Smooth muscle cell (in vitro differentiated cells): ENCODE data around the gene WDR11. TPM values are rescaled to one million over a fixed set of nuclear protein-coding genes. Genes with fewer than 3 reads are reported as not detected.

Source experiments
- DNase-seq: peaks from one replicate; lab custom pipeline; 2025; ENCODE audit not compliant: unreplicated experiment; lab: John Stamatoyannopoulos, UW
- H2AFZ ChIP-seq: fragments of 200-600 bp; sonication (generic); 2 replicates; pipeline ENCODE4 v1.6.0; 2016; ENCODE audit warnings: antibody characterized with exemption, low read depth, mild to moderate bottlenecking
- H3F3A ChIP-seq: fragments of 200-600 bp; sonication (generic); 2 replicates; pipeline ENCODE4 v1.6.0; 2017; ENCODE audit warnings: antibody characterized with exemption, low read depth
- H3K27ac ChIP-seq: fragments of 200-600 bp; sonication (generic); 2 replicates; pipeline ENCODE4 v1.5.1; 2016; ENCODE audit warnings: low read depth, mild to moderate bottlenecking
- H3K27me3 ChIP-seq: fragments of 200-600 bp; sonication (generic); 2 replicates; pipeline ENCODE4 v1.6.1; 2016; ENCODE audit warnings: low read depth, mild to moderate bottlenecking
- H3K36me3 ChIP-seq: fragments of 200-600 bp; sonication (generic); 2 replicates; pipeline ENCODE4 v1.5.1; 2016; ENCODE audit warnings: low read depth
- H3K4me1 ChIP-seq: fragments of 200-600 bp; sonication (generic); 2 replicates; pipeline ENCODE4 v1.5.1; 2016; ENCODE audit warnings: low read depth
- H3K4me2 ChIP-seq: fragments of 200-600 bp; sonication (generic); 2 replicates; pipeline ENCODE4 v1.6.0; 2016; ENCODE audit warnings: mild to moderate bottlenecking
- H3K4me3 ChIP-seq: fragments of 200-600 bp; sonication (generic); 2 replicates; pipeline ENCODE4 v1.5.1; 2016; ENCODE audit warnings: mild to moderate bottlenecking
- H3K79me2 ChIP-seq: fragments of 200-600 bp; sonication (generic); 2 replicates; pipeline ENCODE4 v1.6.0; 2016; ENCODE audit warnings: low read depth, mild to moderate bottlenecking
- H3K9ac ChIP-seq: fragments of 200-600 bp; sonication (generic); 2 replicates; pipeline ENCODE4 v1.6.0; 2016; ENCODE audit warnings: low read depth
- H3K9me3 ChIP-seq: fragments of 200-600 bp; sonication (generic); replicated peaks from 2 replicates; pipeline ENCODE4 v1.5.1; 2016; ENCODE audit warnings: low read depth
- H4K20me1 ChIP-seq: fragments of 200-600 bp; sonication (generic); 2 replicates; pipeline ENCODE4 v1.6.0; 2016; ENCODE audit warnings: low read depth
- WGBS: methylation state at CpG from one replicate; pipeline ENCODE4 v1.1.7; 2016; ENCODE audit warnings: low lambda C conversion rate; 5-methylcytosine and 5-hydroxymethylcytosine counted together
- polyA plus RNA-seq: library from polyadenylated mRNA; unstranded; fragments of >200 nt; fragmentation: Nextera tagmentation; extraction: Ambion mirVana; gene quantifications from 2 replicates; pipeline ENCODE4 v1.2.1, GENCODE V29; 2016
- total RNA-seq: library from RNA; depleted of rRNA; stranded (reverse); fragments of >200 nt; gene quantifications from 2 replicates; pipeline ENCODE4 v1.2.3, GENCODE V29; 2014
- TF ChIP-seq, protein P1 (sequence below): fragments of 200-600 bp; sonication (generic); IDR thresholded peaks from 2 replicates; pipeline ENCODE4 v1.5.1; 2017; ENCODE audit warnings: borderline replicate concordance, mild to moderate bottlenecking, antibody characterized with exemption; ENCODE audit not compliant: insufficient read depth, poor library complexity, severe bottlenecking

Gene WDR11
- total and polyA plus RNA-seq, 2 experiments from 2014 or later, result 19.3 to 58.7 TPM

DNA sequence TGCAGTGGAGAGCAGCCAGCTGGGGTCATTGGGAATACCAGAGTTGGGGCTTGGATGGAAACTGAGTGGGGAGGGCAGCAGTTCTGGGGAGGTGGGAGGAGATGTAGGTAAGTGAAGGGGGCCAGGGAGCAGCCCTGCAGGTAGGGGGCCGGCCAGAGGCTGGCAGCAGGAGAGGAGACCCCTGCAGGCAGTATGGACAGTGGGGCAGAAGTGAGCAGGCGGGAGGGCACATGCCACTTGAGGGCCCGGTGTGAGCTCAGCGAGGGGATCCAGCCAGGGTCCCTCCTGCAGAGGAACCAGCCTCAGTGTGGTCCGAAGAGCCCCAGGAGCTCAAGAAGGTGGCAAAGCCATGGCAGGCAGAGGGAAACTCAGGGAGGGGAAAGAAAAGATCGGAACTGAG is 75.4 kb downstream of the WDR11 start:
- no peaks in the 10 kb centered on the region for H3F3A ChIP-seq
- H3K9me3 ChIP-seq, result no peaks in the 10 kb centered on the region
- 90% methylated on average over 6 of the region's 6 CpGs for WGBS
- H3K4me1 ChIP-seq, result no peaks in the 10 kb centered on the region
- no peak overlapping the region for H3K27ac ChIP-seq
- H3K4me3 ChIP-seq, result no peak overlapping the region
- TF ChIP-seq, protein P1, sequence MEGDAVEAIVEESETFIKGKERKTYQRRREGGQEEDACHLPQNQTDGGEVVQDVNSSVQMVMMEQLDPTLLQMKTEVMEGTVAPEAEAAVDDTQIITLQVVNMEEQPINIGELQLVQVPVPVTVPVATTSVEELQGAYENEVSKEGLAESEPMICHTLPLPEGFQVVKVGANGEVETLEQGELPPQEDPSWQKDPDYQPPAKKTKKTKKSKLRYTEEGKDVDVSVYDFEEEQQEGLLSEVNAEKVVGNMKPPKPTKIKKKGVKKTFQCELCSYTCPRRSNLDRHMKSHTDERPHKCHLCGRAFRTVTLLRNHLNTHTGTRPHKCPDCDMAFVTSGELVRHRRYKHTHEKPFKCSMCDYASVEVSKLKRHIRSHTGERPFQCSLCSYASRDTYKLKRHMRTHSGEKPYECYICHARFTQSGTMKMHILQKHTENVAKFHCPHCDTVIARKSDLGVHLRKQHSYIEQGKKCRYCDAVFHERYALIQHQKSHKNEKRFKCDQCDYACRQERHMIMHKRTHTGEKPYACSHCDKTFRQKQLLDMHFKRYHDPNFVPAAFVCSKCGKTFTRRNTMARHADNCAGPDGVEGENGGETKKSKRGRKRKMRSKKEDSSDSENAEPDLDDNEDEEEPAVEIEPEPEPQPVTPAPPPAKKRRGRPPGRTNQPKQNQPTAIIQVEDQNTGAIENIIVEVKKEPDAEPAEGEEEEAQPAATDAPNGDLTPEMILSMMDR, result no peak
- H3K9ac ChIP-seq, result no peak overlapping the region
- no peak for DNase-seq
- no peaks in the 10 kb centered on the region for H4K20me1 ChIP-seq
- no peaks in the 10 kb centered on the region for H3K36me3 ChIP-seq
- H3K4me2 ChIP-seq, result no peak overlapping the region
- H3K27me3 ChIP-seq, result no peaks in the 10 kb centered on the region
- no peaks in the 10 kb centered on the region for H3K79me2 ChIP-seq
- no peak overlapping the region for H2AFZ ChIP-seq

DNA sequence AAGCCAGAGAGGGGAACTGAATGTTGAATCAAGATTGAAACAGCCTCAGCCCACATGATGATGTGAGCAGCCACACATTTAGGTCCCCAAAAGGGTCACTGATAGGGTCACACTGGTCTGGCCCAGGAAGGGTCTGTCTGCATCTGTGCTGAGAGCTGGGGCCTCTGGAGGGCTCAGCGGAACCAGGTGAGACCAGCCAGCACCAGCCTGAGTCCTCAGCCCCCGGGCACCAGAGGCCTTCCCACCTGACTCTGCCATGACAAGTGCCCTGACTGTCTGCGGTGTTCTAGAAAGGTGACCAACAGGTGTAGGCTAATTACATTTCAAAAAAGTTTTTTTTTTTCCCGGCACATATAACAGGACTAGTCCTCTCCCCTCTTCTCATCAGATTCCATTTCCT is 76.2 kb downstream of the WDR11 start:
- Histone ChIP-seq H3F3A (no peaks in the 10 kb centered on the region), H3K4me3 (no peak overlapping the region), H4K20me1 (no peaks in the 10 kb centered on the region), H3K9me3 (no peaks in the 10 kb centered on the region), H3K27ac (no peak overlapping the region), H3K27me3 (no peaks in the 10 kb centered on the region), H3K9ac (no peak overlapping the region), H2AFZ (no peak overlapping the region), H3K79me2 (no peaks in the 10 kb centered on the region), H3K36me3 (no peaks in the 10 kb centered on the region), H3K4me2 (no peak overlapping the region), H3K4me1 (no peaks in the 10 kb centered on the region)
- WGBS, result 90% methylated on average over 4 of the region's 4 CpGs
- no peak for DNase-seq
- TF ChIP-seq, protein P1, result no peak

DNA sequence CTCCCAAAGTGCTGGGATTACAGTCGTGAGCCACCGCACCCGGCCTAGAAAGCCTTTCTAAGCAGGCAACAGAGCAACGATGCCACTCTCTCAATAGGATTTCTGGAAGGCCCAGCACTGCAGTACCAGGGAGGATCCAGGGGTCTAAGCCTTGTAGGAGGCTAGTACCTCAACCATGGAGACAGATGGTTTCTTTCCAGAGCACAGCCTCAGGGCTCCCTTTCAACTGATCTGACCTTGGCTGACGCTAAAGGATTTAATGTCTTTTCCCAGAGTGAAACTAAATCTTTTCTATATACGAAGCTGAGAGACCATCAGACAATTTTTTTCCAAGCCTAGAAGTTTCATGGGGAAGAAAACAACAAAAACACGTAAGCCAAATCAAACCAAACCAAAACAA is 78.0 kb downstream of the WDR11 start:
- no peaks in the 10 kb centered on the region for H3K79me2 ChIP-seq
- H2AFZ ChIP-seq, result no peak overlapping the region
- TF ChIP-seq, protein P1, result no peak

DNA sequence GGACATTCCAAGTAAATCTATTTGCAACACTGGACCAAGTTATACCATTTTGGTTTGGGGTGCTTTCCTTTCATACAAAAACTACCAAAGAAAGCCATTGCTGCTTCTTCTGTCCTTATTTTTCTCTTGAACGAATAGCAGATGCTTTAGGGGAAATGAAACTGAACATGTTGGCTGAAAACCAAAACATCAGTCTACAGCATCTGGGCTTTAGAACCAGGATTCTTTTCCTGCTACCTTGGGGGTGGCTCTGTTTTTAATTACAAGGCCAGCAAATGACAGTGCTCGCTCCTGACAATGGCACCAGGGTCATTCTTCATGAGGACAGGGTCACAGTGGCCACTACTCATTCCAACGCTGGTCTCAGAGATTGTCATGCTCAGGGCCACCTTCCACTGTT is 80.3 kb downstream of the WDR11 start:
- Histone ChIP-seq H3F3A (no peaks in the 10 kb centered on the region), H3K27ac (no peak overlapping the region), H3K4me1 (no peaks in the 10 kb centered on the region), H4K20me1 (no peaks in the 10 kb centered on the region), H3K4me2 (no peak overlapping the region), H3K9me3 (no peaks in the 10 kb centered on the region), H3K27me3 (no peaks in the 10 kb centered on the region), H3K9ac (no peak overlapping the region), H2AFZ (no peak overlapping the region), H3K4me3 (no peak overlapping the region), H3K79me2 (no peaks in the 10 kb centered on the region), H3K36me3 (no peaks in the 10 kb centered on the region)
- DNase-seq, result no peak
- 89% methylated on average over 3 of the region's 3 CpGs for WGBS
- TF ChIP-seq, protein P1, result no peak

More for the DNA sequence above, 78.0 kb downstream of the WDR11 start:
- no peak overlapping the region for H3K4me2 ChIP-seq
- no peaks in the 10 kb centered on the region for H3K9me3 ChIP-seq
- DNase-seq, result no peak
- no peak overlapping the region for H3K9ac ChIP-seq
- H3F3A ChIP-seq, result no peaks in the 10 kb centered on the region
- no peak overlapping the region for H3K4me3 ChIP-seq
- H3K36me3 ChIP-seq, result no peaks in the 10 kb centered on the region
- no peaks in the 10 kb centered on the region for H4K20me1 ChIP-seq
- 93% methylated on average over 7 of the region's 7 CpGs for whole genome bisulfite sequencing
- H3K27ac ChIP-seq, result no peak overlapping the region
- no peaks in the 10 kb centered on the region for H3K27me3 ChIP-seq
- no peaks in the 10 kb centered on the region for H3K4me1 ChIP-seq
